GM18511 (cell line): ENCODE results near the gene SLC3A2.

Source experiments
- ATAC-seq: cut with Tn5 transposase; IDR thresholded peaks from one replicate; pipeline ENCODE4 v1.9.1; 2021; ENCODE audit warnings: mild to moderate bottlenecking, moderate library complexity; ENCODE audit not compliant: unreplicated experiment

The SLC3A2 gene

GRCh38 chr11:62908468-62909072 lies 27.9 kb downstream of the SLC3A2 start:
- ATAC-seq, result no peak

GRCh38 chr11:62909107-62909894 lies 28.6 kb downstream of the SLC3A2 start:
- no peak for ATAC-seq

DNA sequence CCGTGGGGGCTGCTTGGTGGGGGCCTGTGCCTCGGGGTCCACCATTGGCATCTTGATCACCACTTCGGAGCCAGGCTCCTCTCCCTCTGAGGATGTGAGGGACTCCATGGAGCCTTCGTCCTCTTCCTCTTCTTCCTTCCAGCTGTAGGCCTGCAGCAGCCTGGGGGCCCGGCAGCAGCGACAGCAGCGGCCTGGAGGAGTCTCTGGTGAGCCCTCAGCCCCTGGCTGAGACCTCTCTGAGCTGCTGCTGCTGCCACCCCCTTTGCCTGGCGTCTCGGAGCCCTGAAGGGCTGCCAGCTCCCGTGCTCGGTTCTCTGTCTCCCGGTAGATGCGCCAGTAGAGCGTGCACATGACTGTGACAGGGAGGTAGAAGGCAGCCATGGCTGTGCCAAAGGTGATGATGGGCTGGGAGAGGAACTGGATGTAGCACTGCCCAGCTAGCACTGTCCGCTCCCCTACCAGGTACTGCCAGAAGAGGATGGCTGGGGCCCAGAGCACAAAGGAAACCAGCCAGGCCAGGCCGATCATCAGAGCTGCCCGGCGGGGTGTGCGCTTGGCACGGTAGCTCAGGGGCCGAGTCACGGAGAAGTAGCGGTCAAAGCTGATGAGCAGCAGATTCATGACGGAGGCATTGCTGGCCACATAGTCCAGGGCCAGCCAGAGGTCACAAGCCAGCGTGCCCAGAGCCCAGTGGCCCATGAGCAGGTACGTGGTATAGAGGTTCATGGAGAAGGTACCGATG lies 29.6 kb downstream of the SLC3A2 start:
- no peak for ATAC-seq

- ATAC-seq, result no peak
Observed at GRCh38 chr11:62911137-62912130, 30.7 kb downstream of the SLC3A2 start.

GRCh38 chr11:62912268-62912667 lies 31.6 kb downstream of the SLC3A2 start:
- ATAC-seq, result no peak

- ATAC-seq, result no peak
Observed at GRCh38 chr11:62914416-62914815, 33.7 kb downstream of the SLC3A2 start.

- ATAC-seq, result no peak
Observed at GRCh38 chr11:62917906-62918502, 37.3 kb downstream of the SLC3A2 start.

GRCh38 chr11:62918531-62918930 lies 37.8 kb downstream of the SLC3A2 start:
- no peak for ATAC-seq

DNA sequence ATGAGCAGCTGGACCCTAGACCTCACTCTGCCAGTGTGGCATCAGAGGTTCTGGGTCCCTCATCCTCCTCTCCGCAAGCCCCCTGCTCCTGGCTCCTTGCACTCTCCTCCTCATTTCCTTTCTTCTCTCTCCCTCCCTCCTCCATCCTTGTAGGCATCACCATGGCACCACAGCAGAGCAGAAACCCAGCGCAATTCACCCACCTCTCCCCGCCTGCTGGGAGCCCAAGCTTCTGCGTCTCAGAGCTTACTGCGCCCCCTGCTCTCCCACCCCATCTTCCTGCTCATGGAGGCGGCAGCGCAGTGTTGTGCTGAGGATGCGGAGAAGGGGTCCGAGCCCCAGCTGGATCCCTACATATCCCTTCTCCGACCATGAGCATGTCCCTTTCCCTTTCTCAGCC lies 38.8 kb downstream of the SLC3A2 start:
- ATAC-seq, result no peak

- ATAC-seq, result no peak
Observed at GRCh38 chr11:62919898-62920640, 39.4 kb downstream of the SLC3A2 start.

GRCh38 chr11:62921201-62921572 lies 40.5 kb downstream of the SLC3A2 start, which contains the start of gene CHRM1:
CHRM1 (minus strand) TSS chr11:62921363; CDS start chr11:62911100, 10,263 bp downstream.
- ATAC-seq, result no peak

DNA sequence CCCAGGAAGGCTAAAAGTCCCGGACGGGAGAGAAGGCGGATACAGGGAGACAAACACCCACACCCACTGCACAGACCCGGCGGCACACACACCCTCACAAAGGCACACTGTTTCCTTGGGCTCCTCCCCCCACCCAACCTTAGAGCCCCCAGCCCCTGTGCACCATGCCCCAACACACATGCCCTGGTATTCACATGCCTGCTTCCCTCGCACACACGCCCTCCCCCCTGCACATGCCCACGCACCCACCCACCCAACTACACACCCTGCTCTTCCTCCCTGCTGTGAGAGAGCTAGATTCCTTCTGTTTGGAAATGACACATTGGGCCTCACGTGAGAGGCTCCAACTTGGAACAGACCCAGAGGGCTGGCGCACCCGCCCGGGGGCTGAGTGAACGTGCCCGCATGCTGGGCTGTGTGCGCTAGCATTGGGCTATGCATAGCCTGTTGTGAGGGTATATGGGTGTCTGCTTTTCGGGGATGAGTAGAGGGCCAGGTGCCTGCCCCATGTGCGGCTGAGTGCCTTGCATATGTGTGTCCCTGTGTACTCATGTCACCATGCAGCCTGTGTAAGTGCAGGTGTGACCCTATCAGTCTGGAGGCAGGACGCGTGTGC lies 41.0 kb downstream of the SLC3A2 start:
- no peak for ATAC-seq

GRCh38 chr11:62922189-62922589 lies 41.5 kb downstream of the SLC3A2 start:
- ATAC-seq, result no peak

DNA sequence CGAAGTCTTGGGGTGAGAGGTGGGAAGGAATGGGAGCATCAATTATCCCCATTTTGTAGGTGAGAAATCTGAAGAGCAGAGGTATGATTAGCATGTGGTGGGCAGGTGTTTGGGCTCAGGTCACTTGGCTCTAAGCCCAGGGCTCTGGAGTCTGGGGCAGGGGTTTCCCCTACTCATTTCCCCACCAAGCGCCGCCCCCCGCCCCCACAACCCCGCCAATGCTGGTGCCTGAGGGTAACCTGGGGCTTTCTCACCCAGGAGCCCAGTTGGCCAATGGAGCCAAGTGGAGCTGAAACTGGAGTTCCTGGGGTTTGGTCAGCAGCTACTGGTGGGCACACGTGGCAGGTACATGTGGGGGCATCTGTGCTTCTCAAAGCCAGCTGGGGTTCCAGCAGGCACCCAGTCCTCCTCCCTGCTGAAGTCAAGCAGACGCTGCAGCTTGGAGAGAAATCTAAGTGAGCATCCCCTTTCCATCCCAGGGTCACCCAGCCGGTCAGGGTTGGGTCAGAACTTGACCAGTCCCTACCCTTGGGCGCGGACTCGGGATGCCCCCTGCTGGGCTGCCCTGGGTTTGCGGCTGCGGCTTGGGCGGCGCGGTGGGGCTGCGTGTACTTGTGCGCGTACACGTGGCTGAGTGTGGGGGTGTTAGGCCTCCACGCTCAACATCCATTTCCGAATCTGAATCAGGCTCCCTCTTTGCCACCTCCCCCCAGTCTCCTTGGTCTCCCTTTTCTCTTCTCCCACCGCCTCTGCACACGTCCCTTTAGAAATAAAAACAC lies 42.1 kb downstream of the SLC3A2 start:
- no peak for ATAC-seq

DNA sequence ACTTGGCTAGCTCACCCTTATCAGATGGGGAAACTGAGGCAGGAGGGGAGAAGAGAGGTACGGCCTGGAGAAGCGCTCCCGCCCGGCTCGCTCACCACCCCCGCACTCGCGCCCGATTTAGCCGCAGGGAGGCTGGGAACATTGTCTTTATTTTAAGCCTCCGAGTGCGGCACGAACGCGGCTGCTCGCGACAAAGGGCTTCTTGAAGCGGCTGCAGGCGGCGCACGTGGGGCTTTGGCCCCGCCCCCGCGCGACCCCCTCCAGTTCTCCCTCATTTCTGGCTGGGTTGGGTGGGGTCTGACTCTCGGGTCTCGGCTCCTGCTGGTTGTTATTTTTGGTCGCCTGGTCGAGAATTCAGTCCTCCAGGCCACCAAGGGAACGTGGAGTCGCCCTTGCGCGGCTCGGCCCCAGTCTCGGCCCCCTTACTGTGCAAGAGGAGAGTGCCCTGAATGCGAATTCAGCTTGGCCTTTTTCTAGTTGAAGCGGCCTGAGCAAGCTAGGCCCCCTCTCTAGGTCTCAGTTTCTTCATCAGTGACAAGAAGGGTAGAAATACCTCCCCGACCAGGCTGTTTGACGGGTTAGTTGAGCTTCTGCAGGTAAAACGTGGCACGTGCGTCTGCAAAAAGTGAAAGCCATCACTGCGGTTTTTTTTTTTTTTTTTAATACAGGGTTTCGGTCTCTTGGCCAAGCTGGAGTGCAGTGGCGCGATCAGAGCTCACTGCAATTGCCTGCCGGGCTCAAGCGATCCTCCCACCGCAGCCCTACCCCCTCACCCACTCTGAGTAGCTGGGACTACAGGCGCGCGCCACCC lies 43.1 kb downstream of the SLC3A2 start:
- ATAC-seq, result no peak

- no peak for ATAC-seq
Observed at GRCh38 chr11:62925308-62925707, 44.6 kb downstream of the SLC3A2 start.
